Transverse colon (tissue), 4 donors: ENCODE data around the gene GNG3. TPM values are rescaled to one million over a fixed set of nuclear protein-coding genes. Genes with fewer than 3 reads are reported as not detected.
A peak's percentile ranks its signal among the peaks of the same experiment; 100 is the strongest.
"Not testable (repeated sequence)": the region's sequence is repeated elsewhere in the genome, so short reads cannot be mapped to it uniquely, and the experiment has no call there.

Experiments used
- DNase-seq: peaks from one replicate; pipeline ENCODE4 v3.0.0-alpha.2; 2019
- H3K27ac ChIP-seq, 4 donors: fragments of 200-600 bp; sonication (generic); 2 replicates each; pipeline ENCODE4 v1.5.1; 2016 to 2018; ENCODE audit warnings: inconsistent platforms in 4 of 4
- H3K27me3 ChIP-seq: fragments of 200-600 bp; sonication (generic); 2 replicates; pipeline ENCODE4 v1.5.1; 2017; ENCODE audit warnings: inconsistent platforms
- H3K36me3 ChIP-seq, 4 donors: fragments of 200-600 bp; sonication (generic); 2 replicates each; pipeline ENCODE4 v1.5.1; 2017 to 2019; ENCODE audit warnings: inconsistent platforms in 4 of 4
- H3K4me1 ChIP-seq, 4 donors: fragments of 200-600 bp; sonication (generic); 2 replicates each; pipeline ENCODE4 v1.5.1; 2017 to 2020; ENCODE audit warnings: inconsistent platforms in 4 of 4
- H3K4me3 ChIP-seq, 4 donors: fragments of 200-600 bp; sonication (generic); 1 replicate in 1 of 4; 2 replicates in 3 of 4; pipeline versions ENCODE4 v1.5.1 to v1.6.1; 2017 to 2019; ENCODE audit warnings: inconsistent platforms in 4 of 4
- H3K9me3 ChIP-seq, 2 donors: fragments of 200-600 bp; sonication (generic); 2 replicates each; pipeline ENCODE4 v1.5.1; 2017 to 2019; ENCODE audit warnings: inconsistent platforms in 2 of 2
- EP300 ChIP-seq: sonication (generic); formaldehyde crosslinking; IDR thresholded peaks from one replicate; pipeline ENCODE4 v1.6.1; 2017; ENCODE audit warnings: antibody characterized with exemption, low read depth
- POLR2A ChIP-seq: fragments of 450-650 bp; IDR thresholded peaks from one replicate; pipeline ENCODE4 v1.6.1; 2016; ENCODE audit warnings: antibody characterized with exemption, mild to moderate bottlenecking, moderate library complexity
- POLR2AphosphoS5 ChIP-seq, 3 donors: sonication (generic); formaldehyde crosslinking; IDR thresholded peaks; one replicate each; pipeline ENCODE4 v1.6.1; 2016; ENCODE audit warnings: antibody characterized with exemption in 3 of 3
- WGBS, 2 donors: methylation state at CpG; one replicate each; pipeline ENCODE4 v1.1.5; 2018; ENCODE audit warnings: low coverage in 1 of 2; 5-methylcytosine and 5-hydroxymethylcytosine counted together
- in situ Hi-C, 4 donors: fragments of 200-750 bp; cut with MboI; loops; one replicate each; pipeline versions ENCODE4 v1.15.0 to v1.15.1; 2017; ENCODE audit warnings: low sequenced_read_pairs in 3 of 4, low pct_ligation_motif_present in 1 of 4, low pct_unique_long_range_greater_than_20kb in 1 of 4
- intact Hi-C: fragments of 100-400 bp; cut with DNase I; formaldehyde crosslinking; loops from one replicate; pipeline ENCODE4 v1.15.1; 2023; ENCODE audit warnings: low total_unique reads
- total RNA-seq, 4 donors: library from RNA; depleted of rRNA; stranded (reverse); fragments of >200 nt; gene quantifications; one replicate each; pipeline ENCODE4 v1.1.0, GENCODE V29; 2016
- TF ChIP-seq, protein P1 (sequence below), 5 experiments: fragments of 200-600 bp in 3 of 5; fragments of 450-650 bp in 2 of 5; sonication (generic) in 3 of 5; IDR thresholded peaks; 1 replicate in 2 of 5; 2 replicates in 3 of 5; pipeline ENCODE4 v1.5.1; 2016 to 2017; ENCODE audit warnings: antibody characterized with exemption in 5 of 5, inconsistent platforms in 3 of 5, mild to moderate bottlenecking in 2 of 5, moderate library complexity in 1 of 5

GNG3 gene
- total RNA-seq, 4 donors from 2014 or later: 0.64 TPM; not detected in 3

GRCh38 chr11:62747475-62748160, 40.1 kb downstream of the GNG3 start:
- no peak for DNase-seq
- intact Hi-C loops: no loop called here
- Histone ChIP-seq H3K4me3 (no peak overlapping the region), H3K27me3 (no peaks in the 10 kb centered on the region), H3K27ac (no peak overlapping the region), H3K9me3 (no peaks in the 10 kb centered on the region), H3K4me1 (peaks cover 0 to 20% (median 2%) of the 10 kb centered on the region in 4 donors), H3K36me3 (peaks cover 0 to 4% (median 0%) of the 10 kb centered on the region in 4 donors)
- 78 to 83% methylated on average over 4 to 9 of the region's 9 CpGs for WGBS, 2 donors
- in situ Hi-C loops: no loop called here
- TF ChIP-seq POLR2A: no peak
- no peak for TF ChIP-seq POLR2AphosphoS5 (IDR thresholded peaks at IDR 0.05)
- TF ChIP-seq, protein P1, sequence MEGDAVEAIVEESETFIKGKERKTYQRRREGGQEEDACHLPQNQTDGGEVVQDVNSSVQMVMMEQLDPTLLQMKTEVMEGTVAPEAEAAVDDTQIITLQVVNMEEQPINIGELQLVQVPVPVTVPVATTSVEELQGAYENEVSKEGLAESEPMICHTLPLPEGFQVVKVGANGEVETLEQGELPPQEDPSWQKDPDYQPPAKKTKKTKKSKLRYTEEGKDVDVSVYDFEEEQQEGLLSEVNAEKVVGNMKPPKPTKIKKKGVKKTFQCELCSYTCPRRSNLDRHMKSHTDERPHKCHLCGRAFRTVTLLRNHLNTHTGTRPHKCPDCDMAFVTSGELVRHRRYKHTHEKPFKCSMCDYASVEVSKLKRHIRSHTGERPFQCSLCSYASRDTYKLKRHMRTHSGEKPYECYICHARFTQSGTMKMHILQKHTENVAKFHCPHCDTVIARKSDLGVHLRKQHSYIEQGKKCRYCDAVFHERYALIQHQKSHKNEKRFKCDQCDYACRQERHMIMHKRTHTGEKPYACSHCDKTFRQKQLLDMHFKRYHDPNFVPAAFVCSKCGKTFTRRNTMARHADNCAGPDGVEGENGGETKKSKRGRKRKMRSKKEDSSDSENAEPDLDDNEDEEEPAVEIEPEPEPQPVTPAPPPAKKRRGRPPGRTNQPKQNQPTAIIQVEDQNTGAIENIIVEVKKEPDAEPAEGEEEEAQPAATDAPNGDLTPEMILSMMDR (IDR thresholded peaks at IDR 0.05): no peak
- TF ChIP-seq EP300: no peak

DNA sequence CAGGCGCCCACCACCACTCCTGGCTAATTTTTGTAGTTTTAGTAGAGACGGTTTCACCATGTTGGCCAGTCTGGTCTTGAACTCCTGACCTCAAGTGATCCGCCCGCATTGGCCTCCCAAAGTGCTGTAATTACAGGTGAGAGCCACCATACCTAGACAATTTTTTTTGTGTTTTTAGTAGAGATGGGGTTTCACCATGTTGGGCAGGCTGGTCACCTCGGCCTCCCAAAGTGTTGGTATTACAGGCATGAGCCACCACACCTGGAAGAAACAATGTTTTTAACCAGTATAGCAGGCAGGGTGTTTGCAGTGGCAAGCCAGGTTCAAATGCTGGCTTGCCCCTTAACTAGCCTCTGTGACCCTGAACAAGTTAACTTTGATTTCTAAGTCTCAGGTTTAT, 42.5 kb downstream of the GNG3 start:
- intact Hi-C loops, DNase-seq, H3K27ac ChIP-seq, H3K36me3 ChIP-seq, H3K4me3 ChIP-seq, in situ Hi-C loops, H3K27me3 ChIP-seq, H3K9me3 ChIP-seq: not testable (repeated sequence)
- peaks cover 0 to 35% (median 15%) of the 10 kb centered on the region in 4 donors for H3K4me1 ChIP-seq
- 93 to 97% methylated on average over 4 to 5 of the region's 5 CpGs for WGBS, 2 donors

- peaks cover 0 to 4% (median 0%) of the 10 kb centered on the region in 4 donors for H3K36me3 ChIP-seq
- intact Hi-C loops (no loop called here), in situ Hi-C loops (no loop called here)
- H3K4me1 ChIP-seq: peaks cover 0 to 35% (median 15%) of the 10 kb centered on the region in 4 donors
- H3K27me3 ChIP-seq: no peaks in the 10 kb centered on the region
- H3K4me3 ChIP-seq: no peak overlapping the region
- H3K27ac ChIP-seq: peak overlapping the region in 1 of 4 donors; percentile 86
- no peak for DNase-seq
- no peaks in the 10 kb centered on the region for H3K9me3 ChIP-seq
- 98% methylated on average over 14 of the region's 14 CpGs; no CpG with 5 or more reads in 1 of the 2 donors for WGBS, 2 donors
- TF ChIP-seq POLR2AphosphoS5 (IDR thresholded peaks at IDR 0.05): no peak
- no peak for TF ChIP-seq POLR2A
- TF ChIP-seq, protein P1 (IDR thresholded peaks at IDR 0.05): no peak
- no peak for TF ChIP-seq EP300
Observed at GRCh38 chr11:62752177-62752785, 44.8 kb downstream of the GNG3 start.

DNA sequence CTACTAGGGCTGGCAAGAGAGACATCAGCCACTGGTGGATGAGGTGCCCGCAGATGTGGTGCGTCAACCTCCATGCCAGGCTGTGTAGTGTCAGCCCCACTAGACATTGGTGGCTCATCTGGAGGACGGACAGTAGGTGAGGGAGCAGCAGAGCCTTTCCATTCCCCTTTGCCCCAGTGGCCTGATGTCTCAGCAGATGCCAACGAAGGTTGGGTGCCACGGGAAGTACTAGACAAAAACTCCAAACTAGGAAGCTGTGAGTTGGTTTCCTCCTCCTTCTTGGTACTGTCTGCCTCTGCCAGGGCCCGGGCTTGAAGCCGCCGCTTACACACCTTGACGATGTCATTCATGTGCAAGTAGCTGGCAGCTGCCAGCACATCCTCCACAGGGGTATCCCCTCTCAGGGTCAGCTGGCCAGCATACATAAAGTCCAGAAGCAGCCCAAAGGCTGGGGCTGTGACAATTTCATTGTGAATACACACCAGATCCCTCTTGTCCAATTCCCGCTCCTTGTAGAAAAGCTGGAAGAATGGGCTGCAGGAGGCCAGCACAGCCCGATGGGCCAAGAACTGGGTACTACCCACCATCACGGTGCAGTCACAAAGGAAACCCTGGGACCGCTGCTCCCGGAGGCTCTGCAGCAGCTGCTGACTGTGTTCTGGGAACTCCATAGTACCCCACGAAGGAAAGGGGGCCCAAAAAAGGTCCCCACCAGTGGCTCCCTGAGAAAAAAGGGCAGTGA, 45.7 kb downstream of the GNG3 start:
- peaks cover 0 to 4% (median 0%) of the 10 kb centered on the region in 4 donors for H3K36me3 ChIP-seq
- in situ Hi-C loops: no loop called here
- peak overlapping the region; percentile 83 to 95 (median 90) for H3K27ac ChIP-seq
- WGBS, 2 donors: 65 to 80% methylated on average over 4 to 15 of the region's 15 CpGs
- intact Hi-C loops: no loop called here
- no peak for TF ChIP-seq POLR2AphosphoS5 (IDR thresholded peaks at IDR 0.05)
- no peak for TF ChIP-seq EP300
- TF ChIP-seq, protein P1 (IDR thresholded peaks at IDR 0.05): no peak
- TF ChIP-seq POLR2A: no peak
- H3K4me3 ChIP-seq: peak overlapping the region; percentile 58 to 71 (median 62)
- H3K27me3 ChIP-seq: no peaks in the 10 kb centered on the region
- no peaks in the 10 kb centered on the region for H3K9me3 ChIP-seq
- no peak for DNase-seq
- H3K4me1 ChIP-seq: peaks cover 0 to 35% (median 15%) of the 10 kb centered on the region in 4 donors
